ENCODE results near the gene CYBA. TPM values are rescaled to one million over a fixed set of nuclear protein-coding genes. Genes with fewer than 3 reads are reported as not detected.

The CYBA gene
- polyA plus RNA-seq, 1 experiment, result 187 TPM

- CTCF ChIA-PET, result no interaction called here
- Histone ChIP-seq H3K36me3 (ENCODE audit: control insufficient read depth, insufficient read depth, low read length) (peaks cover 33% of the 10 kb centered on the region), H3K4me3 (ENCODE audit: low read depth, low read length) (no peak overlapping the region), H3K27me3 (ENCODE audit: control insufficient read depth, insufficient read depth, low read length) (no peaks in the 10 kb centered on the region)
- POLR2A ChIA-PET, result no interaction called here
- TF ChIP-seq CTCF (IDR thresholded peaks at IDR 0.05; ENCODE audit: insufficient read depth, low read depth, low read length), result no peak
- DNase-seq (ENCODE audit: low read depth), result no peak
These were observed 28.7 kb downstream of the CYBA start for GRCh38 chr16:88622125-88622524.

GRCh38 chr16:88619859-88620815 lies 30.7 kb downstream of the CYBA start:
- ChIA-PET POLR2A (no interaction called here), CTCF (interaction anchor here (0.7 to 1.6 kb wide), 4 partner anchors 17 to 1141 kb away, joined by 3 to 5 read pairs (median 3); no protein-coding TSS in a partner anchor)
- H3K4me3 ChIP-seq (ENCODE audit: low read depth, low read length), result no peak overlapping the region
- no peaks in the 10 kb centered on the region for H3K27me3 ChIP-seq (ENCODE audit: control insufficient read depth, insufficient read depth, low read length)
- DNase-seq (ENCODE audit: low read depth), result no peak
- TF ChIP-seq CTCF (IDR thresholded peaks at IDR 0.05; ENCODE audit: insufficient read depth, low read depth, low read length), result no peak
- H3K36me3 ChIP-seq (ENCODE audit: control insufficient read depth, insufficient read depth, low read length), result peaks cover 31% of the 10 kb centered on the region

- Histone ChIP-seq H3K36me3 (ENCODE audit: control insufficient read depth, insufficient read depth, low read length) (peaks cover 21% of the 10 kb centered on the region), H3K4me3 (ENCODE audit: low read depth, low read length) (no peak overlapping the region), H3K27me3 (ENCODE audit: control insufficient read depth, insufficient read depth, low read length) (no peaks in the 10 kb centered on the region)
- no peak for TF ChIP-seq CTCF (IDR thresholded peaks at IDR 0.05; ENCODE audit: insufficient read depth, low read depth, low read length)
- DNase-seq (ENCODE audit: low read depth), result no peak
- POLR2A ChIA-PET, result no interaction called here
- CTCF ChIA-PET, result interaction anchor here (0.8 to 1.6 kb wide), 2 partner anchors 16 to 23 kb away, joined by 3 to 5 read pairs; no protein-coding TSS in a partner anchor
These were observed 31.7 kb downstream of the CYBA start for GRCh38 chr16:88618956-88619667.

GRCh38 chr16:88618182-88618955 lies 32.5 kb downstream of the CYBA start:
- ChIA-PET CTCF (interaction anchor here (0.8 kb wide), 1 partner anchor 22 kb away, joined by 3 read pairs; no protein-coding TSS in a partner anchor), POLR2A (no interaction called here)
- Histone ChIP-seq H3K4me3 (ENCODE audit: low read depth, low read length) (no peak overlapping the region), H3K36me3 (ENCODE audit: control insufficient read depth, insufficient read depth, low read length) (peaks cover 16% of the 10 kb centered on the region), H3K27me3 (ENCODE audit: control insufficient read depth, insufficient read depth, low read length) (no peaks in the 10 kb centered on the region)
- DNase-seq (ENCODE audit: low read depth), result no peak
- TF ChIP-seq CTCF (IDR thresholded peaks at IDR 0.05; ENCODE audit: insufficient read depth, low read depth, low read length), result no peak

Measured in BJ (cell line).